Measurements from ENCODE around the gene C16orf95. TPM values are rescaled to one million over a fixed set of nuclear protein-coding genes. Genes with fewer than 3 reads are reported as not detected.
A peak's percentile ranks its signal among the peaks of the same experiment; 100 is the strongest.

C16orf95 gene
- total and polyA plus RNA-seq, 8 donors = 1.1 to 4.7 (median 2.9) TPM

GRCh38 chr16:87325423-87325858, 8.2 kb upstream of the C16orf95 start:
- Histone ChIP-seq H3K27me3 (no peaks in the 10 kb centered on the region), H3K4me3 (no peak overlapping the region), H3K36me3 (peaks cover 0 to 12% (median 0%) of the 10 kb centered on the region in 3 donors), H3K27ac (no peak overlapping the region), H3K4me1 (no peaks in the 10 kb centered on the region), H3K9me3 (no peaks in the 10 kb centered on the region)
- no peak for TF ChIP-seq CTCF (IDR thresholded peaks at IDR 0.05)
- intact Hi-C loops (cut with DNase I) = loop anchor here in 1 of 3 donors (10.0 kb wide), 1 partner anchor 59 kb away; the partner anchor contains the start of gene FBXO31
- no peak for FAIRE-seq
- ATAC-seq = no peak
- peak in 1 of 6 donors; percentile 24 for DNase-seq
- WGBS, 2 donors = 68 to 71% methylated on average over 15 of the region's 15 CpGs

- no peaks in the 10 kb centered on the region for H3K9me3 ChIP-seq
- peak; percentile 71 to 85 (median 78) for TF ChIP-seq CTCF (IDR thresholded peaks at IDR 0.05)
- H3K27ac ChIP-seq = no peak overlapping the region
- no peaks in the 10 kb centered on the region for H3K27me3 ChIP-seq
- peak in 2 of 6 donors; percentile 57 to 82 for DNase-seq
- intact Hi-C loops (cut with DNase I) = loop anchor here in 1 of 3 donors (10.0 kb wide), 1 partner anchor 60 kb away; the partner anchor contains the start of gene FBXO31
- H3K4me3 ChIP-seq = no peak overlapping the region
- 48 to 49% methylated on average over 28 of the region's 28 CpGs for WGBS, 2 donors
- ATAC-seq = peak; percentile 55 to 82 (median 74)
- H3K36me3 ChIP-seq = peaks cover 0 to 4% (median 0%) of the 10 kb centered on the region in 3 donors
- no peaks in the 10 kb centered on the region for H3K4me1 ChIP-seq
- FAIRE-seq = no peak
Measured at GRCh38 chr16:87324411-87325275, 7.5 kb upstream of the C16orf95 start.

GRCh38 chr16:87323727-87324410, 6.7 kb upstream of the C16orf95 start:
- H3K9me3 ChIP-seq = no peaks in the 10 kb centered on the region
- H3K27me3 ChIP-seq = no peaks in the 10 kb centered on the region
- H3K4me3 ChIP-seq = no peak overlapping the region
- 85 to 89% methylated on average over 21 of the region's 21 CpGs for WGBS, 2 donors
- no peak for ATAC-seq
- intact Hi-C loops (cut with DNase I) = loop anchor here in 1 of 3 donors (10.0 kb wide), 1 partner anchor 61 kb away; the partner anchor contains the start of gene FBXO31
- no peak for FAIRE-seq
- H3K4me1 ChIP-seq = no peaks in the 10 kb centered on the region
- H3K27ac ChIP-seq = no peak overlapping the region
- peak in 2 of 6 donors; percentile 21 to 68 for DNase-seq
- TF ChIP-seq CTCF (IDR thresholded peaks at IDR 0.05) = no peak
- no peaks in the 10 kb centered on the region for H3K36me3 ChIP-seq

- peak in 3 of 6 donors; percentile 20 to 67 (median 56) for DNase-seq
- Histone ChIP-seq H3K4me3 (no peak overlapping the region), H3K27me3 (no peaks in the 10 kb centered on the region), H3K4me1 (peaks cover 6 to 8% (median 7%) of the 10 kb centered on the region in 3 donors), H3K27ac (no peak overlapping the region), H3K36me3 (no peaks in the 10 kb centered on the region), H3K9me3 (no peaks in the 10 kb centered on the region)
- intact Hi-C loops (cut with DNase I) = loop anchor here in 1 of 3 donors (10.0 kb wide), 1 partner anchor 62 kb away; the partner anchor contains the start of gene FBXO31
- FAIRE-seq = no peak
- no peak for TF ChIP-seq CTCF (IDR thresholded peaks at IDR 0.05)
- no peak for ATAC-seq
- WGBS, 2 donors = 85 to 88% methylated on average over 35 of the region's 35 CpGs
Measured at GRCh38 chr16:87322833-87323726, 5.9 kb upstream of the C16orf95 start.

Measured in pancreas (tissue), 10 donors.